SK-N-SH treated with all-trans-retinoic acid at 6 μM for 48 hours (cell line): Measurements from ENCODE around the gene GPR173.

Experiments
- ATAC-seq: fragments of 200-7000 bp; cut with Tn5 transposase; 3 replicates; pipeline ENCODE4 v1.9.1; 2020; ENCODE audit warnings: mild to moderate bottlenecking, moderate library complexity
- ARNTL ChIP-seq: fragments of 450-650 bp; formaldehyde crosslinking; IDR thresholded peaks from 2 replicates; pipeline ENCODE4 v1.5.0; 2020; ENCODE audit warnings: low read depth, mild to moderate bottlenecking, moderate library complexity, borderline replicate concordance
- BACH2 ChIP-seq: fragments of 250-450 bp; sonication (Bioruptor Pico); IDR thresholded peaks from 2 replicates; pipeline ENCODE4 v1.9.0; 2021; ENCODE audit warnings: mild to moderate bottlenecking, borderline replicate concordance
- CSDC2 ChIP-seq: fragments of 250-450 bp; sonication (Bioruptor Pico); IDR thresholded peaks from 2 replicates; pipeline ENCODE4 v1.5.0; 2020; ENCODE audit warnings: mild to moderate bottlenecking, moderate library complexity
- ESRRG ChIP-seq: fragments of 250-450 bp; sonication (Bioruptor Pico); IDR thresholded peaks from 2 replicates; pipeline ENCODE4 v1.6.1; 2021; ENCODE audit warnings: mild to moderate bottlenecking
- ISL1 ChIP-seq: fragments of 250-450 bp; sonication (Bioruptor Pico); IDR thresholded peaks from 2 replicates; pipeline ENCODE4 v2.1.2; 2022; ENCODE audit warnings: mild to moderate bottlenecking, moderate library complexity
- OSR1 ChIP-seq: fragments of 250-450 bp; sonication (Bioruptor Pico); IDR thresholded peaks from 2 replicates; pipeline ENCODE4 v1.8.0; 2022; ENCODE audit warnings: moderate library complexity, mild to moderate bottlenecking, inconsistent platforms
- RARB ChIP-seq: fragments of 250-450 bp; sonication (Bioruptor Pico); IDR thresholded peaks from 2 replicates; pipeline ENCODE4 v1.8.0; 2021; ENCODE audit warnings: mild to moderate bottlenecking, moderate library complexity
- TOX ChIP-seq: fragments of 250-450 bp; sonication (Bioruptor Pico); IDR thresholded peaks from 2 replicates; pipeline ENCODE4 v1.8.0; 2021; ENCODE audit warnings: mild to moderate bottlenecking, moderate library complexity, borderline replicate concordance
- ZC3H10 ChIP-seq: fragments of 250-450 bp; sonication (Bioruptor Pico); IDR thresholded peaks from 2 replicates; pipeline ENCODE4 v1.5.1; 2021; ENCODE audit warnings: mild to moderate bottlenecking, moderate library complexity
- ZFP3 ChIP-seq: fragments of 250-450 bp; sonication (Bioruptor Pico); IDR thresholded peaks from 2 replicates; pipeline ENCODE4 v1.5.0; 2020; ENCODE audit warnings: mild to moderate bottlenecking, moderate library complexity
- ZFP30 ChIP-seq: fragments of 450-650 bp; formaldehyde crosslinking; IDR thresholded peaks from 2 replicates; pipeline ENCODE4 v1.5.0; 2022; ENCODE audit warnings: mild to moderate bottlenecking, moderate library complexity
- ZNF565 ChIP-seq: fragments of 450-650 bp; formaldehyde crosslinking; conservative IDR thresholded peaks from 2 replicates; pipeline ENCODE4 v1.5.0; 2020; ENCODE audit warnings: low read depth, mild to moderate bottlenecking, moderate library complexity
- ZNF70 ChIP-seq: fragments of 450-650 bp; formaldehyde crosslinking; IDR thresholded peaks from 2 replicates; pipeline ENCODE4 v1.5.0; 2020; ENCODE audit warnings: mild to moderate bottlenecking, moderate library complexity
- ZNF8 ChIP-seq: fragments of 450-650 bp; formaldehyde crosslinking; IDR thresholded peaks from 2 replicates; pipeline ENCODE4 v1.5.0; 2020; ENCODE audit warnings: mild to moderate bottlenecking, moderate library complexity
- TF ChIP-seq, protein P1 (sequence below): fragments of 250-450 bp; sonication (Bioruptor Pico); IDR thresholded peaks from 2 replicates; pipeline ENCODE4 v1.5.1; 2021; ENCODE audit warnings: mild to moderate bottlenecking, moderate library complexity
- TF ChIP-seq, protein P2 (sequence below): fragments of 250-450 bp; sonication (Bioruptor Pico); IDR thresholded peaks from 2 replicates; pipeline ENCODE4 v1.8.0; 2020; ENCODE audit warnings: mild to moderate bottlenecking, moderate library complexity, borderline replicate concordance
- TF ChIP-seq, protein P3 (sequence below): fragments of 250-450 bp; sonication (Bioruptor Pico); IDR thresholded peaks from 2 replicates; pipeline ENCODE4 v1.8.0; 2021; ENCODE audit warnings: low read depth, mild to moderate bottlenecking, moderate library complexity, borderline replicate concordance
- TF ChIP-seq, protein P4 (sequence below): fragments of 250-450 bp; sonication (Bioruptor Pico); IDR thresholded peaks from 2 replicates; pipeline ENCODE4 v1.5.0; 2020; ENCODE audit warnings: mild to moderate bottlenecking, moderate library complexity

The GPR173 gene

DNA sequence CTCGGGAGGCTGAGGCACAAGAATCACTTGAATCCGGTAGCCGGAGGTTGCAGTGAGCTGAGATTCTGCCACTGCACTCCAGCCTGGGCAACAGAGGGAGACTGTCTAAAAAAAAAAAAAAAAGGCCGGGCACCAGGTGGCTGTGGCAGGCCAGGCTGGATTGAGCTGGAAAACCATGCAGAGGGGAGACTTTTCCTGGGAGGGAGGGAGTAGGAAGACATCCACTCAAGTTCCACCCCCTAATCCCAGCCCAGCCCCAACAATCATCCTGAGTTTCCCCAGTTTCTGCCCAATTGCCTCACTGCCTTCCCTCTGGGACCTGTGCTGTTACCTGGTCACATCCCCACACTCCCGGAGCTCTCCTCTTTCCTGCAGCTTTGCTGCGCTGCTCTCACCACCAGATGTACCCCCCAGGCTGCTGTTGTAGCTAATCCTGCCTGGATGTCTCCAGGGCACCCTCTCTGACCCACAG lies 24.6 kb downstream of the GPR173 start (continued):
- TF ChIP-seq ZNF565 (CRISPR knock-in tag) (no peak), ARNTL (CRISPR knock-in tag) (no peak), ZFP30 (CRISPR knock-in tag) (no peak), ZFP3 (CRISPR knock-in tag) (no peak), ZNF8 (no peak)
- TF ChIP-seq, protein P1, sequence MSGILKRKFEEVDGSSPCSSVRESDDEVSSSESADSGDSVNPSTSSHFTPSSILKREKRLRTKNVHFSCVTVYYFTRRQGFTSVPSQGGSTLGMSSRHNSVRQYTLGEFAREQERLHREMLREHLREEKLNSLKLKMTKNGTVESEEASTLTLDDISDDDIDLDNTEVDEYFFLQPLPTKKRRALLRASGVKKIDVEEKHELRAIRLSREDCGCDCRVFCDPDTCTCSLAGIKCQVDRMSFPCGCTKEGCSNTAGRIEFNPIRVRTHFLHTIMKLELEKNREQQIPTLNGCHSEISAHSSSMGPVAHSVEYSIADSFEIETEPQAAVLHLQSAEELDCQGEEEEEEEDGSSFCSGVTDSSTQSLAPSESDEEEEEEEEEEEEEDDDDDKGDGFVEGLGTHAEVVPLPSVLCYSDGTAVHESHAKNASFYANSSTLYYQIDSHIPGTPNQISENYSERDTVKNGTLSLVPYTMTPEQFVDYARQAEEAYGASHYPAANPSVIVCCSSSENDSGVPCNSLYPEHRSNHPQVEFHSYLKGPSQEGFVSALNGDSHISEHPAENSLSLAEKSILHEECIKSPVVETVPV (CRISPR knock-in tag): no peak

DNA sequence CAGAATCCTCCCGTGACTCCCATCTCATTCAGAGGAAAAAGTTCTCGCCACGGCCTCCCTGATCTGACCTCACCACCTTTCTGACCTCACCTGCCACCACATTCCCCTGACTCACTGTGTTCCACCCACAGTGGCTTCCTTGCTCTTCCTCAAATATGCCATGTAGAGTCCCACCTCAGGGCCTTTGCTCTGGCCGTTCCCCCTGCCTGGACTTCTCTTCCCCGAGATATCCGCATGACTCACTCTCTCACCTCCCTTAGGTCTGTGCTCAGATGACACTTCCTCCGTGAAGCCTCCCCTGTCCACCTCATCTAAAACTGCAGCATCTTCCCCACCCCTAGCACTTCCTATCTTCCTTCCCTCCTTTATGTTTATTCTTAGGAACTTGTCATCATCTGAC lies 26.4 kb downstream of the GPR173 start:
- no peak for ATAC-seq
- TF ChIP-seq, protein P2, sequence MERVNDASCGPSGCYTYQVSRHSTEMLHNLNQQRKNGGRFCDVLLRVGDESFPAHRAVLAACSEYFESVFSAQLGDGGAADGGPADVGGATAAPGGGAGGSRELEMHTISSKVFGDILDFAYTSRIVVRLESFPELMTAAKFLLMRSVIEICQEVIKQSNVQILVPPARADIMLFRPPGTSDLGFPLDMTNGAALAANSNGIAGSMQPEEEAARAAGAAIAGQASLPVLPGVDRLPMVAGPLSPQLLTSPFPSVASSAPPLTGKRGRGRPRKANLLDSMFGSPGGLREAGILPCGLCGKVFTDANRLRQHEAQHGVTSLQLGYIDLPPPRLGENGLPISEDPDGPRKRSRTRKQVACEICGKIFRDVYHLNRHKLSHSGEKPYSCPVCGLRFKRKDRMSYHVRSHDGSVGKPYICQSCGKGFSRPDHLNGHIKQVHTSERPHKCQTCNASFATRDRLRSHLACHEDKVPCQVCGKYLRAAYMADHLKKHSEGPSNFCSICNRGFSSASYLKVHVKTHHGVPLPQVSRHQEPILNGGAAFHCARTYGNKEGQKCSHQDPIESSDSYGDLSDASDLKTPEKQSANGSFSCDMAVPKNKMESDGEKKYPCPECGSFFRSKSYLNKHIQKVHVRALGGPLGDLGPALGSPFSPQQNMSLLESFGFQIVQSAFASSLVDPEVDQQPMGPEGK (CRISPR knock-in tag): no peak
- TF ChIP-seq, protein P1 (CRISPR knock-in tag): no peak
- TF ChIP-seq ESRRG (CRISPR knock-in tag): no peak
- TF ChIP-seq CSDC2 (CRISPR knock-in tag): no peak
- TF ChIP-seq ZNF565 (CRISPR knock-in tag): no peak
- TF ChIP-seq ARNTL (CRISPR knock-in tag): no peak
- TF ChIP-seq, protein P3, sequence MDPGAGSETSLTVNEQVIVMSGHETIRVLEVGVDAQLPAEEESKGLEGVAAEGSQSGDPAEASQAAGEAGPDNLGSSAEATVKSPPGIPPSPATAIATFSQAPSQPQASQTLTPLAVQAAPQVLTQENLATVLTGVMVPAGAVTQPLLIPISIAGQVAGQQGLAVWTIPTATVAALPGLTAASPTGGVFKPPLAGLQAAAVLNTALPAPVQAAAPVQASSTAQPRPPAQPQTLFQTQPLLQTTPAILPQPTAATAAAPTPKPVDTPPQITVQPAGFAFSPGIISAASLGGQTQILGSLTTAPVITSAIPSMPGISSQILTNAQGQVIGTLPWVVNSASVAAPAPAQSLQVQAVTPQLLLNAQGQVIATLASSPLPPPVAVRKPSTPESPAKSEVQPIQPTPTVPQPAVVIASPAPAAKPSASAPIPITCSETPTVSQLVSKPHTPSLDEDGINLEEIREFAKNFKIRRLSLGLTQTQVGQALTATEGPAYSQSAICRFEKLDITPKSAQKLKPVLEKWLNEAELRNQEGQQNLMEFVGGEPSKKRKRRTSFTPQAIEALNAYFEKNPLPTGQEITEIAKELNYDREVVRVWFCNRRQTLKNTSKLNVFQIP (CRISPR knock-in tag): no peak
- TF ChIP-seq TOX (CRISPR knock-in tag): no peak
- TF ChIP-seq OSR1: no peak
- no peak for TF ChIP-seq ISL1
- TF ChIP-seq, protein P4, sequence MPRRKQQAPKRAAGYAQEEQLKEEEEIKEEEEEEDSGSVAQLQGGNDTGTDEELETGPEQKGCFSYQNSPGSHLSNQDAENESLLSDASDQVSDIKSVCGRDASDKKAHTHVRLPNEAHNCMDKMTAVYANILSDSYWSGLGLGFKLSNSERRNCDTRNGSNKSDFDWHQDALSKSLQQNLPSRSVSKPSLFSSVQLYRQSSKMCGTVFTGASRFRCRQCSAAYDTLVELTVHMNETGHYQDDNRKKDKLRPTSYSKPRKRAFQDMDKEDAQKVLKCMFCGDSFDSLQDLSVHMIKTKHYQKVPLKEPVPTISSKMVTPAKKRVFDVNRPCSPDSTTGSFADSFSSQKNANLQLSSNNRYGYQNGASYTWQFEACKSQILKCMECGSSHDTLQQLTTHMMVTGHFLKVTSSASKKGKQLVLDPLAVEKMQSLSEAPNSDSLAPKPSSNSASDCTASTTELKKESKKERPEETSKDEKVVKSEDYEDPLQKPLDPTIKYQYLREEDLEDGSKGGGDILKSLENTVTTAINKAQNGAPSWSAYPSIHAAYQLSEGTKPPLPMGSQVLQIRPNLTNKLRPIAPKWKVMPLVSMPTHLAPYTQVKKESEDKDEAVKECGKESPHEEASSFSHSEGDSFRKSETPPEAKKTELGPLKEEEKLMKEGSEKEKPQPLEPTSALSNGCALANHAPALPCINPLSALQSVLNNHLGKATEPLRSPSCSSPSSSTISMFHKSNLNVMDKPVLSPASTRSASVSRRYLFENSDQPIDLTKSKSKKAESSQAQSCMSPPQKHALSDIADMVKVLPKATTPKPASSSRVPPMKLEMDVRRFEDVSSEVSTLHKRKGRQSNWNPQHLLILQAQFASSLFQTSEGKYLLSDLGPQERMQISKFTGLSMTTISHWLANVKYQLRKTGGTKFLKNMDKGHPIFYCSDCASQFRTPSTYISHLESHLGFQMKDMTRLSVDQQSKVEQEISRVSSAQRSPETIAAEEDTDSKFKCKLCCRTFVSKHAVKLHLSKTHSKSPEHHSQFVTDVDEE (CRISPR knock-in tag): no peak
- no peak for TF ChIP-seq BACH2 (CRISPR knock-in tag)
- no peak for TF ChIP-seq ZFP3 (CRISPR knock-in tag)
- TF ChIP-seq, all 23 proteins: peak for 0

DNA sequence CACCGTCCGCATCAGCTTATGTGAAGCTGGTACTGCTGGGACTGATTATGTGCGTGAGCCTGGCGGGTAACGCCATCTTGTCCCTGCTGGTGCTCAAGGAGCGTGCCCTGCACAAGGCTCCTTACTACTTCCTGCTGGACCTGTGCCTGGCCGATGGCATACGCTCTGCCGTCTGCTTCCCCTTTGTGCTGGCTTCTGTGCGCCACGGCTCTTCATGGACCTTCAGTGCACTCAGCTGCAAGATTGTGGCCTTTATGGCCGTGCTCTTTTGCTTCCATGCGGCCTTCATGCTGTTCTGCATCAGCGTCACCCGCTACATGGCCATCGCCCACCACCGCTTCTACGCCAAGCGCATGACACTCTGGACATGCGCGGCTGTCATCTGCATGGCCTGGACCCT lies 28.1 kb downstream of the GPR173 start:
- no peak for TF ChIP-seq ZNF565 (CRISPR knock-in tag)
- no peak for TF ChIP-seq ZFP30 (CRISPR knock-in tag)
- TF ChIP-seq ZC3H10 (CRISPR knock-in tag): no peak
- no peak for TF ChIP-seq RARB
- TF ChIP-seq ZFP3 (CRISPR knock-in tag): no peak
- TF ChIP-seq, protein P1 (CRISPR knock-in tag): no peak
- no peak for TF ChIP-seq ISL1
- no peak for TF ChIP-seq ESRRG (CRISPR knock-in tag)
- TF ChIP-seq ZNF70 (CRISPR knock-in tag): no peak
- TF ChIP-seq OSR1: no peak
- TF ChIP-seq, protein P4 (CRISPR knock-in tag): no peak
- TF ChIP-seq TOX (CRISPR knock-in tag): no peak
- TF ChIP-seq BACH2 (CRISPR knock-in tag): no peak
- no peak for ATAC-seq
